Measurements from ENCODE around the gene FBXW11.
"Not testable (repeated sequence)": the region's sequence is repeated elsewhere in the genome, so short reads cannot be mapped to it uniquely, and the experiment has no call there.

FBXW11 gene

GRCh38 chr5:171980792-171981191 lies 25.6 kb downstream of the FBXW11 start:
- Mint-ChIP-seq H3K27me3 (ENCODE audit: low read depth) (no peaks in the 10 kb centered on the region), H3K27ac (no peak overlapping the region), H3K4me3 (no peak overlapping the region), H3K4me1 (ENCODE audit: low read depth) (peaks cover 29% of the 10 kb centered on the region), H3K9me3 (peaks cover 30% of the 10 kb centered on the region), H3K36me3 (ENCODE audit: low read depth) (peaks cover 45% of the 10 kb centered on the region)

GRCh38 chr5:171979606-171980005 lies 26.8 kb downstream of the FBXW11 start:
- Mint-ChIP-seq H3K36me3 (ENCODE audit: low read depth) (peaks cover 43% of the 10 kb centered on the region), H3K9me3 (peaks cover 30% of the 10 kb centered on the region), H3K27me3 (ENCODE audit: low read depth) (no peaks in the 10 kb centered on the region), H3K27ac (no peak overlapping the region), H3K4me3 (no peak overlapping the region), H3K4me1 (ENCODE audit: low read depth) (peaks cover 32% of the 10 kb centered on the region)

DNA sequence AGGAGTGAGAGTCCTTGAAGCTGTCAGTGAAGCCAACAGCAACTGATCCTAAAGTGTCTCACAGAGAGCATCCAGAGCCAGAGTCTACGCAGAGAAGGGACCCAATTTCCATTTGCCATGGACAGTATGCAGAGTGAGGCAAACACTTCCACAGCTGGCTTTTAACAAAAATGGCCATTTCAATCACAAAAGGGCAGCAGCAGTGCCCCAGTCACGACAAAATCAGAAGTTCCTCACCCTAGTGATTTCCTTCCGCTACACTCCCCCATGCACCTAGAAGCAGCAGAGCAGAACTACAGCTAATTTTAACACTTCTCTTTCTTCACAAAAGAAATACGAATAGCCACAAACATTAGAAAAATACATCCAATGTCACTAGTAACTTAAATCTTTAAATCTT lies 27.9 kb downstream of the FBXW11 start:
- no peaks in the 10 kb centered on the region for H3K27me3 Mint-ChIP-seq (ENCODE audit: low read depth)
- no peak overlapping the region for H3K4me3 Mint-ChIP-seq
- peaks cover 25% of the 10 kb centered on the region for H3K4me1 Mint-ChIP-seq (ENCODE audit: low read depth)
- peaks cover 30% of the 10 kb centered on the region for H3K9me3 Mint-ChIP-seq
- peaks cover 41% of the 10 kb centered on the region for H3K36me3 Mint-ChIP-seq (ENCODE audit: low read depth)
- H3K27ac Mint-ChIP-seq = no peak overlapping the region

GRCh38 chr5:171978016-171978415 lies 28.4 kb downstream of the FBXW11 start:
- H3K4me3 Mint-ChIP-seq = no peak overlapping the region
- peaks cover 25% of the 10 kb centered on the region for H3K4me1 Mint-ChIP-seq (ENCODE audit: low read depth)
- no peak overlapping the region for H3K27ac Mint-ChIP-seq
- peaks cover 41% of the 10 kb centered on the region for H3K36me3 Mint-ChIP-seq (ENCODE audit: low read depth)
- no peaks in the 10 kb centered on the region for H3K27me3 Mint-ChIP-seq (ENCODE audit: low read depth)
- H3K9me3 Mint-ChIP-seq = peaks cover 30% of the 10 kb centered on the region

- Mint-ChIP-seq H3K9me3 (peaks cover 30% of the 10 kb centered on the region), H3K36me3 (ENCODE audit: low read depth) (peaks cover 41% of the 10 kb centered on the region), H3K4me1 (ENCODE audit: low read depth) (peaks cover 25% of the 10 kb centered on the region)
- H3K4me3 Mint-ChIP-seq; H3K27me3 Mint-ChIP-seq (ENCODE audit: low read depth); H3K27ac Mint-ChIP-seq: not testable (repeated sequence)
Measured at GRCh38 chr5:171977244-171977950, 29.0 kb downstream of the FBXW11 start.

- Mint-ChIP-seq H3K27me3 (ENCODE audit: low read depth) (no peaks in the 10 kb centered on the region), H3K4me3 (no peak overlapping the region), H3K9me3 (peaks cover 22% of the 10 kb centered on the region), H3K36me3 (ENCODE audit: low read depth) (peaks cover 33% of the 10 kb centered on the region), H3K4me1 (ENCODE audit: low read depth) (peaks cover 22% of the 10 kb centered on the region), H3K27ac (no peak overlapping the region)
Measured at GRCh38 chr5:171975877-171976667, 30.4 kb downstream of the FBXW11 start.

- Mint-ChIP-seq H3K27me3 (ENCODE audit: low read depth) (no peaks in the 10 kb centered on the region), H3K4me3 (no peak overlapping the region), H3K9me3 (peaks cover 17% of the 10 kb centered on the region), H3K27ac (no peak overlapping the region), H3K4me1 (ENCODE audit: low read depth) (peaks cover 22% of the 10 kb centered on the region), H3K36me3 (ENCODE audit: low read depth) (peaks cover 32% of the 10 kb centered on the region)
Measured at GRCh38 chr5:171975262-171975876, 31.1 kb downstream of the FBXW11 start.

DNA sequence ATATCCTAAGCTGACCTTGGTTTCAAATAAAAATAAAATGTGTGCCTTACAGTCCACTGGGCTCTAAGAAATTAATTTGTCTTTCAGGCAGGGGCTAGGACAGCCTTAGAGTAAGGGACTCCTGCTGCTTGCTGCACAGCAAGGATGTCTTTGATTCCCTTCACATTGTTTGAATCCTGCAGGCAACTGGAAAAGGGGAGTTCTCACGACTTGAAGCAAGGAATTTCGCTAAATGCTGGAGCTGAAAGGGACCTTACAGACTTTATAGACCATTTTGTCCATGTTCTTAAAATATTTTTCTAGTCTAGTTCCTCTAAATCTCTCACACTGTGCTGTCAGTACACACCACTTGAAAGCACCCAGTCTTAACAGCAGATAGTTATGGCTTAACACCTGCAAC lies 35.6 kb downstream of the FBXW11 start:
- no peaks in the 10 kb centered on the region for H3K9me3 Mint-ChIP-seq
- no peak overlapping the region for H3K27ac Mint-ChIP-seq
- H3K4me3 Mint-ChIP-seq = no peak overlapping the region
- H3K36me3 Mint-ChIP-seq (ENCODE audit: low read depth) = peaks cover 11% of the 10 kb centered on the region
- H3K4me1 Mint-ChIP-seq (ENCODE audit: low read depth) = peaks cover 27% of the 10 kb centered on the region
- H3K27me3 Mint-ChIP-seq (ENCODE audit: low read depth) = no peaks in the 10 kb centered on the region

GRCh38 chr5:171969288-171969880 lies 37.1 kb downstream of the FBXW11 start:
- Mint-ChIP-seq H3K36me3 (ENCODE audit: low read depth) (peaks cover 9% of the 10 kb centered on the region), H3K27ac (no peak overlapping the region), H3K4me3 (no peak overlapping the region), H3K9me3 (no peaks in the 10 kb centered on the region), H3K27me3 (ENCODE audit: low read depth) (no peaks in the 10 kb centered on the region), H3K4me1 (ENCODE audit: low read depth) (peaks cover 22% of the 10 kb centered on the region)

DNA sequence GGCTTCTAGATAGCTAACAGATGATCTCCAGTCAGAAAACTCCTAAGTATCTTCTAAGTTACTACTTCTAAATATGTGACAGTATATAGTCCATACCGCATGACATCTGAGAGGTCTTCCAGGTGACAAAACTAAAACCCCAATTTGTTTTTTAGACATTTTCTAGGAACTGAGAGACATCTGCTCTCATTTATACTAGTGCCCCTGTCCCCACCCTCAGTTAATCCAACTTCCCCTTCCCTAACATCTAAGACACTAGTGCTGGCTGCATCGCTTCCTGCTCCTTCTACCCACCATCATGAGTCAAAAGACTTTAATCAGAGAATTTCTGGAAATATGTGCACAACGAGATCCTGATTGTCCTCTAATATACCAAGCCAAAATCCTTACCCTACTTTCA lies 37.9 kb downstream of the FBXW11 start:
- no peak overlapping the region for H3K4me3 Mint-ChIP-seq
- peaks cover 23% of the 10 kb centered on the region for H3K4me1 Mint-ChIP-seq (ENCODE audit: low read depth)
- H3K27ac Mint-ChIP-seq = no peak overlapping the region
- H3K36me3 Mint-ChIP-seq (ENCODE audit: low read depth) = peaks cover 9% of the 10 kb centered on the region
- no peaks in the 10 kb centered on the region for H3K9me3 Mint-ChIP-seq
- H3K27me3 Mint-ChIP-seq (ENCODE audit: low read depth) = no peaks in the 10 kb centered on the region

DNA sequence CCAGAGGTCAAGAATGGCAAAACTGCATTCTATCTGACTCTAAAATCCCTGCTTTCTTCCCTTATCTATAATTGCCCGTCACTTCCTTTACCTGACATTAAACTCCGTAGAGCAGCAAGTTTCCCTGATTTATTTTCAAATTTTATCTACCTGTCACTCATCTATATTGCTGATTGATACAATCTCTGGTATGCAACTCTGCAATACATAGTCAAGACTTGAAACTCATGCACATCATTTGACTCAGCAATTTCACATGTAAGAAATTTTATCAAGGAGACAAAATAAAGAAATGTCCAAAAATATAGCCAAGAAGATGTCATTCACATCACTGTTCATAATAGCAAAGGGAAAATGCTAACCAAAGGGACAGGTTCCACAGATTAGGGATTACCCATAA lies 39.5 kb downstream of the FBXW11 start:
- H3K4me3 Mint-ChIP-seq = no peak overlapping the region
- H3K27me3 Mint-ChIP-seq (ENCODE audit: low read depth) = no peaks in the 10 kb centered on the region
- peaks cover 9% of the 10 kb centered on the region for H3K36me3 Mint-ChIP-seq (ENCODE audit: low read depth)
- H3K9me3 Mint-ChIP-seq = no peaks in the 10 kb centered on the region
- H3K27ac Mint-ChIP-seq = no peak overlapping the region
- peaks cover 31% of the 10 kb centered on the region for H3K4me1 Mint-ChIP-seq (ENCODE audit: low read depth)

DNA sequence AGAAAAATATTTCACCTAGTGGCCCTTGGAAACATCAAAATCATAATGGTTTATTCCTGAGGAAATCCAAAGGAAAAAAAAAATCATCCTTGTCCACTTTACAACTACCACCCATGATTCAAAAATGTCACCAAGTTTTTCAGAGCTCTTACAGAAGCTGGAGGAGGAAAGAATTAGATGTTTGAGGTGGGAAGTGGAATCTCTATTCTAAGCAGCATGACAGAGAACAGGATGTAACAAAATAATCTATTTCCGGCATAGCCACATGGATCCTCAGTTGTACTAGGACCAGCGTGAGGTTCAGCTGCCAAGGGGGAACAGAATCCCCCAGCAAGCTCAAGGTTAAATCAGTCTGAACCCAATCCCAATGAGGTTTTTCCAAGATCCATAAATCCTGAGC lies 40.2 kb downstream of the FBXW11 start:
- H3K27ac Mint-ChIP-seq = peak overlapping the region; percentile 60
- H3K27me3 Mint-ChIP-seq (ENCODE audit: low read depth) = no peaks in the 10 kb centered on the region
- H3K9me3 Mint-ChIP-seq = no peaks in the 10 kb centered on the region
- peaks cover 35% of the 10 kb centered on the region for H3K4me1 Mint-ChIP-seq (ENCODE audit: low read depth)
- peaks cover 9% of the 10 kb centered on the region for H3K36me3 Mint-ChIP-seq (ENCODE audit: low read depth)
- H3K4me3 Mint-ChIP-seq = no peak overlapping the region

- Mint-ChIP-seq H3K4me3 (no peak overlapping the region), H3K36me3 (ENCODE audit: low read depth) (peaks cover 9% of the 10 kb centered on the region), H3K4me1 (ENCODE audit: low read depth) (peaks cover 40% of the 10 kb centered on the region)
Measured at GRCh38 chr5:171965745-171966144, 40.7 kb downstream of the FBXW11 start.

GRCh38 chr5:171963416-171963815 lies 43.0 kb downstream of the FBXW11 start:
- H3K27me3 Mint-ChIP-seq (ENCODE audit: low read depth) = no peaks in the 10 kb centered on the region
- peaks cover 40% of the 10 kb centered on the region for H3K4me1 Mint-ChIP-seq (ENCODE audit: low read depth)
- H3K4me3 Mint-ChIP-seq = no peak overlapping the region

More at GRCh38 chr5:171965745-171966144, 40.7 kb downstream of the FBXW11 start:
- no peak overlapping the region for H3K27ac Mint-ChIP-seq
- no peaks in the 10 kb centered on the region for H3K9me3 Mint-ChIP-seq
- H3K27me3 Mint-ChIP-seq (ENCODE audit: low read depth) = no peaks in the 10 kb centered on the region

More at GRCh38 chr5:171963416-171963815, 43.0 kb downstream of the FBXW11 start:
- peaks cover 2% of the 10 kb centered on the region for H3K36me3 Mint-ChIP-seq (ENCODE audit: low read depth)
- H3K27ac Mint-ChIP-seq = no peak overlapping the region
- H3K9me3 Mint-ChIP-seq = no peaks in the 10 kb centered on the region

Measured in T-helper 1 cell treated with Interleukin-12 subunit alpha and Interleukin-12 subunit beta and Interleukin-4 antibody, amounts not matched to agents 30 μg/mL and 1 μg/mL, for 36 hours (primary cell).